ENCODE data around the gene PRUNE2. TPM values are rescaled to one million over a fixed set of nuclear protein-coding genes. Genes with fewer than 3 reads are reported as not detected.

The PRUNE2 gene
- total and polyA plus RNA-seq, 8 donors = 1.4 to 19.1 (median 4.6) TPM

GRCh38 chr9:76693912-76694311 lies 212.0 kb downstream of the PRUNE2 start:
- ATAC-seq = no peak
- intact Hi-C loops (cut with DNase I) = no loop called here
- no peak for FAIRE-seq
- no peaks in the 10 kb centered on the region for H3K4me1 ChIP-seq
- no peak for DNase-seq
- H3K27ac ChIP-seq = no peak overlapping the region
- H3K36me3 ChIP-seq = no peaks in the 10 kb centered on the region
- WGBS, 2 donors = 70 to 87% methylated on average over 5 of the region's 5 CpGs
- H3K27me3 ChIP-seq = no peaks in the 10 kb centered on the region
- H3K4me3 ChIP-seq = no peak overlapping the region
- no peaks in the 10 kb centered on the region for H3K9me3 ChIP-seq
- no peak for TF ChIP-seq CTCF (IDR thresholded peaks at IDR 0.05)

- no peak for ATAC-seq
- intact Hi-C loops (cut with DNase I) = no loop called here
- FAIRE-seq = no peak
- no peak for DNase-seq
- WGBS, 2 donors = 51 to 56% methylated on average over 9 of the region's 9 CpGs
- Histone ChIP-seq H3K27ac (no peak overlapping the region), H3K4me1 (no peaks in the 10 kb centered on the region), H3K36me3 (no peaks in the 10 kb centered on the region), H3K27me3 (no peaks in the 10 kb centered on the region), H3K4me3 (no peak overlapping the region), H3K9me3 (no peaks in the 10 kb centered on the region)
- TF ChIP-seq CTCF (IDR thresholded peaks at IDR 0.05) = no peak
These were observed 213.3 kb downstream of the PRUNE2 start for GRCh38 chr9:76692458-76693129.

GRCh38 chr9:76691517-76692313 lies 214.2 kb downstream of the PRUNE2 start:
- peak overlapping the region in 1 of 4 donors; percentile 22 for H3K4me3 ChIP-seq
- H3K9me3 ChIP-seq = no peaks in the 10 kb centered on the region
- WGBS, 2 donors = 9 to 12% methylated on average over 13 of the region's 13 CpGs
- no peak overlapping the region for H3K27ac ChIP-seq
- ATAC-seq (peak in 2 of 4 donors; percentile 48 to 57), FAIRE-seq (no peak), DNase-seq (no peak)
- no peaks in the 10 kb centered on the region for H3K4me1 ChIP-seq
- no peak for TF ChIP-seq CTCF (IDR thresholded peaks at IDR 0.05)
- intact Hi-C loops (cut with DNase I) = no loop called here
- H3K36me3 ChIP-seq = no peaks in the 10 kb centered on the region
- no peaks in the 10 kb centered on the region for H3K27me3 ChIP-seq

- no peaks in the 10 kb centered on the region for H3K36me3 ChIP-seq
- no peak for ATAC-seq
- FAIRE-seq = no peak
- 75 to 84% methylated on average over 5 of the region's 5 CpGs for WGBS, 2 donors
- H3K27me3 ChIP-seq = no peaks in the 10 kb centered on the region
- DNase-seq = no peak
- intact Hi-C loops (cut with DNase I) = no loop called here
- H3K4me1 ChIP-seq = no peaks in the 10 kb centered on the region
- no peaks in the 10 kb centered on the region for H3K9me3 ChIP-seq
- H3K4me3 ChIP-seq = no peak overlapping the region
- no peak for TF ChIP-seq CTCF (IDR thresholded peaks at IDR 0.05)
- no peak overlapping the region for H3K27ac ChIP-seq
These were observed 214.9 kb downstream of the PRUNE2 start for GRCh38 chr9:76690973-76691370.
